Measurements from ENCODE around the gene CNDP1.

Gene CNDP1

GRCh38 chr18:74611765-74612164, 77.5 kb downstream of the CNDP1 start:
- TF ChIP-seq SIN3A (IDR thresholded peaks at IDR 0.05; ENCODE audit: borderline replicate concordance, insufficient read depth, low read length), result no peak
- no peak for TF ChIP-seq REST (IDR thresholded peaks at IDR 0.05; ENCODE audit: insufficient read depth in 1 of 2, low read depth in 2 of 2, low read length in 2 of 2)
- TF ChIP-seq POLR2AphosphoS5 (IDR thresholded peaks at IDR 0.05; ENCODE audit: low read depth, low read length), result no peak

- no peak for TF ChIP-seq REST (IDR thresholded peaks at IDR 0.05; ENCODE audit: insufficient read depth in 1 of 2, low read depth in 2 of 2, low read length in 2 of 2)
- TF ChIP-seq SIN3A (IDR thresholded peaks at IDR 0.05; ENCODE audit: borderline replicate concordance, insufficient read depth, low read length), result no peak
- no peak for TF ChIP-seq FOXP2 (optimal IDR thresholded peaks at IDR 0.05; ENCODE audit: borderline replicate concordance, extremely low read depth, extremely low read length, insufficient read depth)
- no peak for TF ChIP-seq POLR2AphosphoS5 (IDR thresholded peaks at IDR 0.05; ENCODE audit: low read depth, low read length)
- TF ChIP-seq TAF1 (IDR thresholded peaks at IDR 0.05; ENCODE audit: borderline replicate concordance, insufficient read depth, low read length), result no peak
These were observed 79.1 kb downstream of the CNDP1 start for GRCh38 chr18:74613381-74613780.

GRCh38 chr18:74616494-74616893, 82.2 kb downstream of the CNDP1 start:
- TF ChIP-seq FOXP2 (optimal IDR thresholded peaks at IDR 0.05; ENCODE audit: borderline replicate concordance, extremely low read depth, extremely low read length, insufficient read depth) (no peak), REST (IDR thresholded peaks at IDR 0.05; ENCODE audit: insufficient read depth in 1 of 2, low read depth in 2 of 2, low read length in 2 of 2) (no peak), SIN3A (IDR thresholded peaks at IDR 0.05; ENCODE audit: borderline replicate concordance, insufficient read depth, low read length) (no peak), TAF1 (IDR thresholded peaks at IDR 0.05; ENCODE audit: borderline replicate concordance, insufficient read depth, low read length) (no peak), POLR2AphosphoS5 (IDR thresholded peaks at IDR 0.05; ENCODE audit: low read depth, low read length) (no peak)

- TF ChIP-seq SIN3A (IDR thresholded peaks at IDR 0.05; ENCODE audit: borderline replicate concordance, insufficient read depth, low read length) (no peak), TAF1 (IDR thresholded peaks at IDR 0.05; ENCODE audit: borderline replicate concordance, insufficient read depth, low read length) (no peak), FOXP2 (optimal IDR thresholded peaks at IDR 0.05; ENCODE audit: borderline replicate concordance, extremely low read depth, extremely low read length, insufficient read depth) (no peak), POLR2AphosphoS5 (IDR thresholded peaks at IDR 0.05; ENCODE audit: low read depth, low read length) (no peak), REST (IDR thresholded peaks at IDR 0.05; ENCODE audit: insufficient read depth in 1 of 2, low read depth in 2 of 2, low read length in 2 of 2) (no peak)
These were observed 83.2 kb downstream of the CNDP1 start for GRCh38 chr18:74617486-74617885.

GRCh38 chr18:74622072-74622471, 87.8 kb downstream of the CNDP1 start:
- no peak for TF ChIP-seq FOXP2 (optimal IDR thresholded peaks at IDR 0.05; ENCODE audit: borderline replicate concordance, extremely low read depth, extremely low read length, insufficient read depth)
- TF ChIP-seq REST (IDR thresholded peaks at IDR 0.05; ENCODE audit: insufficient read depth in 1 of 2, low read depth in 2 of 2, low read length in 2 of 2), result no peak
- no peak for TF ChIP-seq POLR2AphosphoS5 (IDR thresholded peaks at IDR 0.05; ENCODE audit: low read depth, low read length)
- no peak for TF ChIP-seq SIN3A (IDR thresholded peaks at IDR 0.05; ENCODE audit: borderline replicate concordance, insufficient read depth, low read length)
- no peak for TF ChIP-seq TAF1 (IDR thresholded peaks at IDR 0.05; ENCODE audit: borderline replicate concordance, insufficient read depth, low read length)

Data from PFSK-1 (cell line).